ENCODE data around the gene MAP2. TPM values are rescaled to one million over a fixed set of nuclear protein-coding genes. Genes with fewer than 3 reads are reported as not detected.

MAP2 gene
- total RNA-seq, 2 experiments from 2014 or later: 0.10 TPM; not detected in 1

DNA sequence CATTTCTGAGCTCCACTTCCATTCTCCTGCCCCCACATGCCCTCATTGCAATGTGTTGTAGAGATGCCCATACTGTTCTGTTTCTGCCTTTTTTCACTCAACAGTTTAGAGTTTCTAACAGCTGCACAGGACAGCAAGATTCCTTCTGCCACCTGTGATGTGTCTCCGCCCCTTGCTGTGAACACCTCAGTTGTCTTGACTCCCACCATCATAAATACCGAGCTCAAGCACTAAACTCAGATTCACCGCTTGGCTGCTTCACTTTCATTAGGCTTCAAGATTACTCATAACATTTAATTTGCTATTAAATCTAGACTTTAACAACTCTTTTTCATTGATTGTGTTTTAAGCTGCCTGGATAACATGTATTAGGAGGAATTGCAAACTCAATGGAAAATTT lies 141.0 kb downstream of the MAP2 start:
- Histone ChIP-seq H3K9me3 (ENCODE audit: low read length) (no peaks in the 10 kb centered on the region), H3K27ac (ENCODE audit: low read depth, low read length, poor library complexity, severe bottlenecking) (no peak overlapping the region), H3K4me3 (ENCODE audit: low read depth, low read length, poor library complexity, severe bottlenecking) (no peak overlapping the region), H3K79me2 (ENCODE audit: insufficient read depth, low read depth, low read length) (no peaks in the 10 kb centered on the region), H2AFZ (ENCODE audit: low read length) (no peak overlapping the region), H3K9me2 (ENCODE audit: insufficient read depth, low read length) (no peaks in the 10 kb centered on the region), H3K4me2 (ENCODE audit: low read length) (no peak overlapping the region), H3K4me1 (ENCODE audit: insufficient read depth, low read length, poor library complexity, severe bottlenecking) (no peaks in the 10 kb centered on the region), H3K36me3 (ENCODE audit: insufficient read depth, low read length) (no peaks in the 10 kb centered on the region), H4K20me1 (ENCODE audit: insufficient read depth, low read length) (no peaks in the 10 kb centered on the region)
- BruUV-seq (replicated peaks): no TSS peak
- CTCF ChIA-PET (ENCODE audit: unreplicated experiment): no interaction called here
- no peak for DNase-seq (ENCODE audit: low spot score)
- TF ChIP-seq, protein P1, sequence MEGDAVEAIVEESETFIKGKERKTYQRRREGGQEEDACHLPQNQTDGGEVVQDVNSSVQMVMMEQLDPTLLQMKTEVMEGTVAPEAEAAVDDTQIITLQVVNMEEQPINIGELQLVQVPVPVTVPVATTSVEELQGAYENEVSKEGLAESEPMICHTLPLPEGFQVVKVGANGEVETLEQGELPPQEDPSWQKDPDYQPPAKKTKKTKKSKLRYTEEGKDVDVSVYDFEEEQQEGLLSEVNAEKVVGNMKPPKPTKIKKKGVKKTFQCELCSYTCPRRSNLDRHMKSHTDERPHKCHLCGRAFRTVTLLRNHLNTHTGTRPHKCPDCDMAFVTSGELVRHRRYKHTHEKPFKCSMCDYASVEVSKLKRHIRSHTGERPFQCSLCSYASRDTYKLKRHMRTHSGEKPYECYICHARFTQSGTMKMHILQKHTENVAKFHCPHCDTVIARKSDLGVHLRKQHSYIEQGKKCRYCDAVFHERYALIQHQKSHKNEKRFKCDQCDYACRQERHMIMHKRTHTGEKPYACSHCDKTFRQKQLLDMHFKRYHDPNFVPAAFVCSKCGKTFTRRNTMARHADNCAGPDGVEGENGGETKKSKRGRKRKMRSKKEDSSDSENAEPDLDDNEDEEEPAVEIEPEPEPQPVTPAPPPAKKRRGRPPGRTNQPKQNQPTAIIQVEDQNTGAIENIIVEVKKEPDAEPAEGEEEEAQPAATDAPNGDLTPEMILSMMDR (conservative IDR thresholded peaks at IDR 0.05; ENCODE audit: low read length): no peak
- no peak for TF ChIP-seq EZH2phosphoT487 (IDR thresholded peaks at IDR 0.05; ENCODE audit: borderline replicate concordance, low read depth, low read length)
- POLR2A ChIA-PET: interaction anchor here (0.6 to 1.1 kb wide), 3 partner anchors 10 to 264 kb away, joined by 3 to 5 read pairs (median 4); no protein-coding TSS in a partner anchor
- intact Hi-C loops (cut with micrococcal nuclease; ENCODE audit: unreplicated experiment): no loop called here

DNA sequence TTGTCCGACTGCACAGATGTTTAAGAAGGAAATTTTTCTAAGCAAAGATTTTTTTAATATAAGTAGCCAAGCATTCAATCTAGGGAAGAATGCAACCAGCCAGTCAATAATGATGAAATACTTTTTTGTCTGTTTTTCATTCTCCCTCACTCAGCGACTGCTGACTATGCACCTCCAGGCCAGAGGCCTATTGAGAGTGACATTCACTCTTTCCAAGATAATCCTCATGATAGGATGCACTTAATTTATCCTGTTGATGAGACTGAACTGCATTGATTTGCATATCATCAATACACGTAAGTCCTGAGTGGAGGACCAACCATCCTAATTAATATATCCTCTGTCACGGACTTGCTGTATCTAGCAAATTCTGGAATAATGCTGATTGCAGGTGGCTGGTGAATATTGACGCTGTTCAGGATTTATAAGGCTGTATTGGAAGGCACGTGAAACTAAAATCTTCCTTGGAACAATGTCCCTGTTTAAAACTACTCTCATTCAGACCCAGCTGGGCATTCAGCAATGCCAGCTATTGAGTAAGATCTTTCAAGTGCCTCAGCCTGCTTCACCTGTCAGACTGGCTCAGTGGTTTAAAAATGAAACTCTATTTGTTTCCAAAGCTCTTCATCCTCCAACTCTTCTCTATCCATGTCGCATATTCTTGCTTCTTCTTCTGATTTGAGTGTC lies 142.2 kb downstream of the MAP2 start:
- no peaks in the 10 kb centered on the region for H3K36me3 ChIP-seq (ENCODE audit: insufficient read depth, low read length)
- no peaks in the 10 kb centered on the region for H3K4me1 ChIP-seq (ENCODE audit: insufficient read depth, low read length, poor library complexity, severe bottlenecking)
- H3K27ac ChIP-seq (ENCODE audit: low read depth, low read length, poor library complexity, severe bottlenecking): no peak overlapping the region
- no peaks in the 10 kb centered on the region for H4K20me1 ChIP-seq (ENCODE audit: insufficient read depth, low read length)
- CTCF ChIA-PET (ENCODE audit: unreplicated experiment): no interaction called here
- POLR2A ChIA-PET: no interaction called here
- no peaks in the 10 kb centered on the region for H3K9me2 ChIP-seq (ENCODE audit: insufficient read depth, low read length)
- H3K79me2 ChIP-seq (ENCODE audit: insufficient read depth, low read depth, low read length): no peaks in the 10 kb centered on the region
- H3K9me3 ChIP-seq (ENCODE audit: low read length): no peaks in the 10 kb centered on the region
- no peak for DNase-seq (ENCODE audit: low spot score)
- intact Hi-C loops (cut with micrococcal nuclease; ENCODE audit: unreplicated experiment): no loop called here
- no peak overlapping the region for H2AFZ ChIP-seq (ENCODE audit: low read length)
- TF ChIP-seq, protein P1 (conservative IDR thresholded peaks at IDR 0.05; ENCODE audit: low read length): no peak
- no peak for TF ChIP-seq EZH2phosphoT487 (IDR thresholded peaks at IDR 0.05; ENCODE audit: borderline replicate concordance, low read depth, low read length)
- no peak overlapping the region for H3K4me3 ChIP-seq (ENCODE audit: low read depth, low read length, poor library complexity, severe bottlenecking)
- no TSS peak for BruUV-seq (replicated peaks)
- no peak overlapping the region for H3K4me2 ChIP-seq (ENCODE audit: low read length)

DNA sequence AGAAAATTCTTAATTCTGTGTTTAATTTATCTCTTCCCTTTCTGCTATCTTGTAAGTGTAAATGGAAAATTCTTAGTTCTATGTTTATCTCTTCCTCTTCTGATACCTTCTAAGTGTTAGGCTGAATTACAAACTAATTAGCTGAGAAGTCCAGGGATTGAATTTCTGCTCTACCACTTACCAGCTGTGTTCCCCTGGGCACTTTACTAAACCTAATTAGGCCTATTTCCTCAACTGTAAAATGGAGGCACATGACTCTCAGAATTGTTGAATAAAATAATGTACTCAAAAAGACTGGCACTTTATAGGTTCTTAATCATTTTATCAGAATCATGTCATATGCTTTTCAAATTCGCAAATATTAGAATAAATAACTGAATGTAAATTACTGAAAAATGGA lies 146.3 kb downstream of the MAP2 start:
- H3K9me2 ChIP-seq (ENCODE audit: insufficient read depth, low read length): no peaks in the 10 kb centered on the region
- POLR2A ChIA-PET: interaction anchor here (0.9 kb wide), 1 partner anchor 10 kb away, joined by 3 read pairs; no protein-coding TSS in a partner anchor
- H4K20me1 ChIP-seq (ENCODE audit: insufficient read depth, low read length): no peaks in the 10 kb centered on the region
- no peak overlapping the region for H3K27ac ChIP-seq (ENCODE audit: low read depth, low read length, poor library complexity, severe bottlenecking)
- H3K9me3 ChIP-seq (ENCODE audit: low read length): no peaks in the 10 kb centered on the region
- no TSS peak for BruUV-seq (replicated peaks)
- H2AFZ ChIP-seq (ENCODE audit: low read length): no peak overlapping the region
- no peaks in the 10 kb centered on the region for H3K36me3 ChIP-seq (ENCODE audit: insufficient read depth, low read length)
- DNase-seq (ENCODE audit: low spot score): no peak
- TF ChIP-seq, protein P1 (conservative IDR thresholded peaks at IDR 0.05; ENCODE audit: low read length): no peak
- no peak for TF ChIP-seq EZH2phosphoT487 (IDR thresholded peaks at IDR 0.05; ENCODE audit: borderline replicate concordance, low read depth, low read length)
- intact Hi-C loops (cut with micrococcal nuclease; ENCODE audit: unreplicated experiment): loop anchor here (10.0 kb wide), 2 partner anchors 135 to 1175 kb away; no protein-coding TSS in a partner anchor
- no peaks in the 10 kb centered on the region for H3K4me1 ChIP-seq (ENCODE audit: insufficient read depth, low read length, poor library complexity, severe bottlenecking)
- H3K79me2 ChIP-seq (ENCODE audit: insufficient read depth, low read depth, low read length): no peaks in the 10 kb centered on the region
- H3K4me2 ChIP-seq (ENCODE audit: low read length): no peak overlapping the region
- CTCF ChIA-PET (ENCODE audit: unreplicated experiment): no interaction called here
- H3K4me3 ChIP-seq (ENCODE audit: low read depth, low read length, poor library complexity, severe bottlenecking): no peak overlapping the region

Data from OCI-LY7 (cell line).